ENCODE measurements around the gene DDX1. TPM values are rescaled to one million over a fixed set of nuclear protein-coding genes. Genes with fewer than 3 reads are reported as not detected.
"Not testable (repeated sequence)": the region's sequence is repeated elsewhere in the genome, so short reads cannot be mapped to it uniquely, and the experiment has no call there.

The DDX1 gene
- total and polyA plus RNA-seq, 2 donors (not counting 3 experiments of a cell fraction or from before 2014, with no cell fraction given) = 41.2 to 117 TPM

DNA sequence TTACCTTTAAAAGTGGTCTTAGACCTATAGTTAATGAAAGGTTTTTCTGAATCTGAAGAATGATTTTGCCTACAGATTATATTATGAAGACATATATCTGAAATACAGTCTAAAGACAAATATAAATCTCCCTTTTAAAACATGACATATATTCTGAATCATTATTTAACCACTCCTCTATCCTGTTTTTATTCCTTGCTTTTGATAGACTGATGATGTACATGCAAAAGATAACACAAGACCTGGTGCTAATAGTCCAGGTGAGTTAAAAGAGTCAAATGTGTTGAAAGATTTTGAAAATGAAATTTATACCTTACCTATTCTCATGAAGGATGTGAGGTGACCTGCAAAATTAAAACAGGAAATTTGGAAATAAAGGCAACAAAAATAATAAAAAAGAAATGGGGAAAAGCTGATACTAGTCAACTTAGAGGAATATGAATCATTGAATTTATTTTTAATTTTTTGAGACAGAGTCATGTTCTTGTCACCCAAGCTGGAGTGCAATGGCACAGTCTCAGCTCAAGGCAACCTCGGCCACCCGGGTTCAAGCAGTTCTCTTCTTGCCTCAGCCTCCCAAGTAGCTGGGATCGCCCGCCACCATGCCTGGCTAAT lies 29.3 kb downstream of the DDX1 start:
- dilution Hi-C loops (cut with MboI; ENCODE audit: extremely low pct_ligation_motif_present, low sequenced_read_pairs) (no loop called here), intact Hi-C loops (cut with micrococcal nuclease) (no loop called here)
- no peaks in the 10 kb centered on the region for H3K79me2 ChIP-seq (ENCODE audit: control insufficient read depth, insufficient read depth, low read length)
- H2AFZ ChIP-seq (ENCODE audit: low read depth, low read length) = no peak overlapping the region
- H3K4me2 ChIP-seq (ENCODE audit: insufficient read depth, low read length) = no peak overlapping the region
- FAIRE-seq (peak; percentile 8), DNase-seq (ENCODE audit: low read depth, low spot score) (no peak)
- H3K9me1 ChIP-seq (replicated peaks; ENCODE audit: control insufficient read depth, extremely low read depth, insufficient read depth, low read length) = no peaks in the 10 kb centered on the region
- ChIA-PET POLR2A (no interaction called here), CTCF (no interaction called here)
- no peak overlapping the region for H3K4me3 ChIP-seq (replicated peaks in 1 of 3; ENCODE audit: insufficient read depth in 1 of 3, low read depth in 1 of 3, low read length in 3 of 3)
- peaks cover 3% of the 10 kb centered on the region for H4K20me1 ChIP-seq (replicated peaks; ENCODE audit: control insufficient read depth, extremely low read depth, insufficient read depth, low read length)
- H3K9ac ChIP-seq (replicated peaks; ENCODE audit: extremely low read depth, insufficient read depth, low read length) = no peak overlapping the region
- peaks cover 12 to 21% of the 10 kb centered on the region in 2 experiments for H3K36me3 ChIP-seq (ENCODE audit: control insufficient read depth in 2 of 2, extremely low read depth in 1 of 2, insufficient read depth in 2 of 2, low read length in 2 of 2)
- no peaks in the 10 kb centered on the region for H3K27me3 ChIP-seq (ENCODE audit: control insufficient read depth in 2 of 2, insufficient read depth in 2 of 2, low read length in 2 of 2)
- no TSS peak for BruUV-seq (replicated peaks)
- no peaks in the 10 kb centered on the region for H3K9me3 ChIP-seq (replicated peaks; ENCODE audit: control insufficient read depth, insufficient read depth, low read length)
- no peak for TF ChIP-seq POLR2A (IDR thresholded peaks at IDR 0.05; ENCODE audit: low read depth, low read length)
- TF ChIP-seq POLR2AphosphoS5 (IDR thresholded peaks at IDR 0.05; ENCODE audit: insufficient read depth, low read depth, low read length) = no peak
- TF ChIP-seq MYC (IDR thresholded peaks at IDR 0.05; ENCODE audit: low read depth, low read length) = no peak
- TF ChIP-seq JUN (IDR thresholded peaks at IDR 0.05; ENCODE audit: borderline replicate concordance, insufficient read depth, insufficient read length, low read depth) = no peak
- TF ChIP-seq, protein P1, sequence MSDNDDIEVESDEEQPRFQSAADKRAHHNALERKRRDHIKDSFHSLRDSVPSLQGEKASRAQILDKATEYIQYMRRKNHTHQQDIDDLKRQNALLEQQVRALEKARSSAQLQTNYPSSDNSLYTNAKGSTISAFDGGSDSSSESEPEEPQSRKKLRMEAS (IDR thresholded peaks at IDR 0.05; ENCODE audit: insufficient read depth, insufficient read length) = no peak
- no peak for TF ChIP-seq FOS (IDR thresholded peaks at IDR 0.05; ENCODE audit: borderline replicate concordance, insufficient read depth, low read length)
- no peak for TF ChIP-seq EZH2 (IDR thresholded peaks at IDR 0.05; ENCODE audit: borderline replicate concordance, low read depth, low read length, severe bottlenecking)
- TF ChIP-seq, protein P2, sequence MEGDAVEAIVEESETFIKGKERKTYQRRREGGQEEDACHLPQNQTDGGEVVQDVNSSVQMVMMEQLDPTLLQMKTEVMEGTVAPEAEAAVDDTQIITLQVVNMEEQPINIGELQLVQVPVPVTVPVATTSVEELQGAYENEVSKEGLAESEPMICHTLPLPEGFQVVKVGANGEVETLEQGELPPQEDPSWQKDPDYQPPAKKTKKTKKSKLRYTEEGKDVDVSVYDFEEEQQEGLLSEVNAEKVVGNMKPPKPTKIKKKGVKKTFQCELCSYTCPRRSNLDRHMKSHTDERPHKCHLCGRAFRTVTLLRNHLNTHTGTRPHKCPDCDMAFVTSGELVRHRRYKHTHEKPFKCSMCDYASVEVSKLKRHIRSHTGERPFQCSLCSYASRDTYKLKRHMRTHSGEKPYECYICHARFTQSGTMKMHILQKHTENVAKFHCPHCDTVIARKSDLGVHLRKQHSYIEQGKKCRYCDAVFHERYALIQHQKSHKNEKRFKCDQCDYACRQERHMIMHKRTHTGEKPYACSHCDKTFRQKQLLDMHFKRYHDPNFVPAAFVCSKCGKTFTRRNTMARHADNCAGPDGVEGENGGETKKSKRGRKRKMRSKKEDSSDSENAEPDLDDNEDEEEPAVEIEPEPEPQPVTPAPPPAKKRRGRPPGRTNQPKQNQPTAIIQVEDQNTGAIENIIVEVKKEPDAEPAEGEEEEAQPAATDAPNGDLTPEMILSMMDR (IDR thresholded peaks at IDR 0.05; ENCODE audit: extremely low read depth in 1 of 2, insufficient read depth in 1 of 2, low read depth in 1 of 2, low read length in 2 of 2) = no peak
- no peak for TF ChIP-seq GATA2 (IDR thresholded peaks at IDR 0.05; ENCODE audit: insufficient read depth, insufficient read length, low read depth, low read length)
- peaks cover 7% of the 10 kb centered on the region for H3K4me1 ChIP-seq (ENCODE audit: control insufficient read depth, extremely low read depth, insufficient read depth, low read length)
- H3K27ac ChIP-seq (ENCODE audit: insufficient read depth, low read depth, low read length) = no peak overlapping the region

DNA sequence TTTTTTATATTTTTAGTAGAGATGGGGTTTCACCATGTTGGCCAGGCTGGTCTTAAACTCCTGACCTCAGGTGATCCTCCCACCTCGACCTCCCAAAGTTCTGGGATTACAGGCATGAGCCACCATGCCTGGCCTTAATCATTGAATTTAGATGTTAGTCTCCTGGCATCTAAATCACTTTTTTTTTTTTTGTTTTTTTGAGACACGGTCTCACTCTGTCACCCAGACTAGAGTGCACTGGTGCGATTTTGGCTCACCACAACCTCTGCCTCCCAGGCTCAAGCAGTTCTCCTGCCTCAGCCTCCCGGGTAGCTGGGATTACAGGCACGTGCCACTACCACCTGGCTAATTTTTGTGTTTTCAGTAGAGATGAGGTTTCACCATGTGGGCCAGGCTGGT lies 29.8 kb downstream of the DDX1 start:
- H3K9ac ChIP-seq (replicated peaks; ENCODE audit: extremely low read depth, insufficient read depth, low read length); H3K4me1 ChIP-seq (ENCODE audit: control insufficient read depth, extremely low read depth, insufficient read depth, low read length); H3K27me3 ChIP-seq (ENCODE audit: control insufficient read depth in 2 of 2, insufficient read depth in 2 of 2, low read length in 2 of 2); H3K27ac ChIP-seq (ENCODE audit: insufficient read depth, low read depth, low read length); H3K79me2 ChIP-seq (ENCODE audit: control insufficient read depth, insufficient read depth, low read length); H4K20me1 ChIP-seq (replicated peaks; ENCODE audit: control insufficient read depth, extremely low read depth, insufficient read depth, low read length); H3K9me3 ChIP-seq (replicated peaks; ENCODE audit: control insufficient read depth, insufficient read depth, low read length); FAIRE-seq; BruUV-seq (replicated peaks); H3K4me3 ChIP-seq (replicated peaks in 1 of 3; ENCODE audit: insufficient read depth in 1 of 3, low read depth in 1 of 3, low read length in 3 of 3); POLR2A ChIA-PET; H3K9me1 ChIP-seq (replicated peaks; ENCODE audit: control insufficient read depth, extremely low read depth, insufficient read depth, low read length); DNase-seq (ENCODE audit: low read depth, low spot score); intact Hi-C loops (cut with micrococcal nuclease); CTCF ChIA-PET; H3K4me2 ChIP-seq (ENCODE audit: insufficient read depth, low read length); H2AFZ ChIP-seq (ENCODE audit: low read depth, low read length); dilution Hi-C loops (cut with MboI; ENCODE audit: extremely low pct_ligation_motif_present, low sequenced_read_pairs): not testable (repeated sequence)
- peaks cover 14 to 21% of the 10 kb centered on the region in 2 experiments for H3K36me3 ChIP-seq (ENCODE audit: control insufficient read depth in 2 of 2, extremely low read depth in 1 of 2, insufficient read depth in 2 of 2, low read length in 2 of 2)

All from endothelial cell of umbilical vein (primary cell).